Neural progenitor cell (in vitro differentiated cells): ENCODE data around the gene CSKMT.
"Not testable (repeated sequence)": the region's sequence is repeated elsewhere in the genome, so short reads cannot be mapped to it uniquely, and the experiment has no call there.

Source experiments
- CTCF ChIP-seq: fragments of 200-600 bp; sonication (generic); IDR thresholded peaks from 2 replicates; pipeline ENCODE4 v1.5.1; 2017; ENCODE audit warnings: antibody characterized with exemption, mild to moderate bottlenecking
- EZH2 ChIP-seq: fragments of 200-600 bp; sonication (generic); IDR thresholded peaks from 2 replicates; pipeline ENCODE4 v1.6.1; 2017; ENCODE audit warnings: antibody characterized with exemption, mild to moderate bottlenecking, moderate library complexity

- not testable (repeated sequence) for TF ChIP-seq CTCF, EZH2
Measured at GRCh38 chr11:62675415-62675814, 10.3 kb downstream of the CSKMT start.
